KG1 (cell line): ENCODE measurements around the gene RNH1.

Experiments used
- DNase-seq: peaks from one replicate; lab custom pipeline; 2025; lab: John Stamatoyannopoulos, UW

The RNH1 gene

DNA sequence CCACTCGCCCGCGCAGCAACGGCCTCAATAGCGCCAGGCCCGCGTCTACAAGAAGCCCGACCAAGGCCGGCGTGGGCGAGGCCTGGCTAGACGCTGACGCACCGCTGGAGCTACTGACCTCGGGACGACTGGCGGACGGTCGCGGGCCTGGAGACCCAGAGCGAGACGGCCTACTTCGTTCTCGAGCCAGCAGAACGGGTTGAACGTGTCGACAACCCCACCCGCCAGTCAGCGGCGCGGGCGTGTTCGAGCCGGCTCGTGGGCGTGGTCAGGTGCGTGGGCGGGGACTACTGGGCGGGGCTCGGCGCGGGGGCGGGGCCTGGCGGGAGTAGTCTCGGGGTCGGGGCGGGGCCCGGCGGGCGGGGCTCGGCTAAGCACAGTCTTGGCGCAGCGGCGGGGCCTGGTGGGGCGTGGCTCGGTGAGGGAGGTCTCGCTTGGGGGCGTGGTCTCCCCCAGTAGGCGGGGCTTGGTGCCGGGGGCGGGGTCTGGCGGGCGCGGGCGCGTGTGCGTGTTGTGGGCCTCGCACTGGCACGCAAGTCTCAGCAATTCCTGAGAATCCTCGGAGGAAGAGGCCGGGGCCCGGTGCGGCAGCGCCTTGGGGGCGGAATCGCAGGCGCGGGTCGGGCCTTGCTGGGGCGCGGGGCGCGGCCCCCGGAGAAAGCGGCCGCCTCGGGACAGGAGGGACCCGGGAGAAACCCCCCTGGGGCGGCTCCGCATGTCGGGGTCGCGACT is at the start of gene RNH1:
TSS of gene RNH1 (minus strand) at position 248 of the 732 bp plus-strand sequence. CDS start 5,080 bp downstream, outside the sequence.
- DNase-seq = peak; percentile 51

GRCh38 chr11:555780-556661 is 49.0 kb upstream of the RNH1 start:
- no peak for DNase-seq

DNA sequence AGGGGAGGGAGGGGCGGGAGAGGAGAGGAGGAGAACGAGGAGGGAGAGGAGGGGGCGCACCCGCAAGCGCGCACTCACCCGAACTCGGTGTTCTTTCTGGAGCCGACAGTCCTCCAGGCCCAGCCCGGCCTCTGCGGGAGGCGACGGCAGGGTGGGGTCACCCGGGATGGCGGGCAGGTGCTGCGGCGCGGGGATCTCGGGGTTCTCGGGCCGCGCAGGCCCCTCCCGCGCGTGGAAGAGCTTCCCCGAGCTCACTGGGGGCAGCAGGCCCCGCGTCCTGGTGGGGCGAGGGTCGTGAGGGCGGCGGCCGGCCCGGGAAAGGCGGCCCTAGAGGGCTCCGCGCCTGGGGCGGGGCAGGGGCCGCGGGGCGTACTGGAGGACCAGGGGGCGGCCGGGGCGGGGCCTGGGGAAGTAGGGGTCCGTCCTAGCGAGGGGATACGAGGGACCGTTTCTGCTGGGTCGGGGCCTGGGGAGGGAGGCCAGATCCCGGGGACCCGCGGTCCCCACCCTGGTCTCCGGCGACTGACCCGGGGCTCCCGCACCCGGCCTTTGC is 48.3 kb upstream of the RNH1 start:
- no peak for DNase-seq

DNA sequence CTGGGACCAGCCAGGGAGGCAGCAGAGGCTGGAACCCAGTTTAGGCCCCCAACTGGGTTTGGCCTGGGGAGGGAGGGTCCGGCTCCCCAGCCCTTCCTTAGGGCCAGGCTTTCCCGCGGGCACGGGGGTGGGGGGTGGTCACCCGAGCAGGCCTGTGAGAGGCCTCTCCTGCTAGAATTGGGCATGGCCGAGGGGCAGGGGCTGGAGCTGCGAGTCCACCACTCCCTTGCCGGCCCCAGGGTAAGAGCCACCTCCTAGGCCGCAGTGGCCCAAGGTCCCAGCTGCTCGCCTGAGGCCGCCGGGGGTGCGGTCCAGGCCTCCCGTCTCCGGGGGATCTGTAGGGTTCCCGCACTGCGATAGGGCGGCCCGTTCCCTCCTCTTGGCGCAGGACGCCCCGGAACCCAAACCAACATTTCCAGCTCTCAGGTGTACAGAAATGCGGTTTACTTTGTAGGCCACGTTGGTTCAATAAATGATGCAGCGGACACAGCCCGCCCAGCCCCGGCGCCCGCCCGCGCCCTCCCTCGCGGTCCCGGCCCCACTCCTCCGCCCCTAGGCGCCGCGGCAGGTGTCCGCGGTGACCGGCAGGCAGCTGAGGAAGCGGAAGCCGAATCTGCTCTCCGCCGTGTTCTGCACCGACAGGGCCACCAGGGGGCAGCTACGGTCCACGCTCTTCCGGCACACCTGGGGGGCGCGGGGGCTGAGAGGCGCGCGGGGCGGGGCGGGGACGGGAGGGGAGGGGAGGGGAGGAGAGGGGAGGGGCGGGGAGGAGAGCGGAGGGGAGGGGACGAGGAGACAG is 47.6 kb upstream of the RNH1 start:
- peak; percentile 32 for DNase-seq

DNA sequence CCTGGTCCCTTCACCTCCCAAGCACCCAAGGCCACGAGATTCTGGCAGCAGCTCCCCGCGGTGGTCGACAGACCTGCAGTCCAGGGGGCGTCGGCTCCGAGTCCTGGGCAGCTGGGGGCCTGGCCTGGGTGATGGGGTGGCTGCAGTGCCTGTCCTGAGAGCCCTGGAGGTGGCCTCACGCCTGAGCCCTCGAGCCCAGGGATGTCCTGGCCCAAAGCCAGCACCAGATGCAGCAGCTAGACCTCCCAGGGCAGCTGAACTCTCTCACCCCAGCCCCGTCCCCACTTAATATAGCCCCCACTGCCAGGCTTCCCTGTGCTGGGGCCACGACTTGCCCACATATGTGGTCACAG is 46.9 kb upstream of the RNH1 start:
- DNase-seq = no peak

- no peak for DNase-seq
Observed at GRCh38 chr11:553083-553987, 46.3 kb upstream of the RNH1 start.

DNA sequence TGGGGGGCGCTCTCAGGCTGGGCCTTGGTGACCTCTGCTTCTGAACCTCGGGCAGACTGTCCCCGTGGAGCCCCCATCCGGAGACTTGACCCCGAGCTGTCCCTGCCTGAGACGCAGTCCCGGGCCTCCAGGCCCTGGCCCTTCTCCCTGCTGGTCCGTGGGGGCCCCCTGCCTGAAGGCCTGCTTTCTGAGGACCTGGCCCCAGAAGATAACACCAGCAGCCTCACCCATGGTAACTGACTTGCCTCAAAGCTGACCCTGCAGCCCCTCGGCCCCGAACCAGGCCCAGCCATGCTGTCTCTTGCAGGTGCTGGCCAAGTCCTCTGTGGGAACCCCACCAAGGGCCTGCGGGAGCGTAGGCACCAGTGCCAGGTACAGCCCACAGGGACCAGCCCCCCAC is 44.6 kb upstream of the RNH1 start:
- no peak for DNase-seq

DNA sequence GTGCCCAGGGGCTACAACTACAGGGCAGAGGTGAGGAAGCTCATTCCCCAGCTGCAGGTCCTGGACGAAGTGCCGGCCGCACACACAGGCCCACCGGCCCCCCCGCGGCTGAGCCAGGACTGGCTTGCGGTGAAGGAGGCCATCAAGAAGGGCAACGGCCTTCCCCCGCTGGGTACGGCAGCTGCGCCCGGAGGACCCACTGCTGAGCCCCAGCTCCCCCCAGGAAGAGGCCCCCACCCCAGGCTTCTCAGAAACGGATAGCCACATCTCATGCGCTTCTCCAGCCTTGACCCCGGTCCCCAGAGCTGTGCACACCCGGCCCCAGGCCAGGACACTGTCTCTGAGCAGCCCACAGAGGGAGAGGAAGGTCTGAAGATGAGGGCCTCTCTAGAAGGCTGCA is 44.1 kb upstream of the RNH1 start:
- no peak for DNase-seq

GRCh38 chr11:550746-551085 is 43.7 kb upstream of the RNH1 start:
- DNase-seq = no peak

DNA sequence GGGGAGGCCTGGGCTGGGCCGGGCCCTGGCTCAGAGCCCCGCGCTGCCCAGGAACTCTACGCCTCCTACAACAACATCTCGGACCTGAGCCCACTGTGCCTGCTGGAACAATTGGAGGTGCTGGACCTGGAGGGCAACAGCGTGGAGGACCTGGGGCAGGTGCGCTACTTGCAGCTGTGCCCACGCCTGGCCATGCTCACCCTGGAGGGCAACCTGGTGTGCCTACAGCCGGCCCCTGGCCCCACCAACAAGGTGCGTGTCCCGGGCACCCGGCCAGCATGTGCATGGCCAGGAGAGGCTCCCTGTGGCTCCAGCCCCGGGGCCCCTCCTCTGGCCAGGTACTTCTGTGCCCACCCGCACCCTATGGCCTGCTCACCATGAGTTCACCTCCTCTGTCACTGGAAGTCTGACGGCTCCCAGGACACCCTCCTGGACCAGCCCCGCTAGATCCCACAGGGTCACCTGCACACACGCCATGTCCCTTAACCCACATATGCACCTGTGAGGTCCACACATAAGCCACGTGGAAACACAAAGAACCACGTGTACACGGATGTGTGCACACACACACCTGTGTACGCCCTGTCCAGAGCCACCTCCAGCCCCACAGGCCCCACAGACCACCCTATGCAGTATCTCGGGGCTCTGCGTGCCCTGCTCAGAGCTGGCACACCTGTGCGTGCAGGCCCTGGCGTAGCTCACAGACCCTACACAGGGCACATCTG is 43.1 kb upstream of the RNH1 start:
- DNase-seq = no peak

DNA sequence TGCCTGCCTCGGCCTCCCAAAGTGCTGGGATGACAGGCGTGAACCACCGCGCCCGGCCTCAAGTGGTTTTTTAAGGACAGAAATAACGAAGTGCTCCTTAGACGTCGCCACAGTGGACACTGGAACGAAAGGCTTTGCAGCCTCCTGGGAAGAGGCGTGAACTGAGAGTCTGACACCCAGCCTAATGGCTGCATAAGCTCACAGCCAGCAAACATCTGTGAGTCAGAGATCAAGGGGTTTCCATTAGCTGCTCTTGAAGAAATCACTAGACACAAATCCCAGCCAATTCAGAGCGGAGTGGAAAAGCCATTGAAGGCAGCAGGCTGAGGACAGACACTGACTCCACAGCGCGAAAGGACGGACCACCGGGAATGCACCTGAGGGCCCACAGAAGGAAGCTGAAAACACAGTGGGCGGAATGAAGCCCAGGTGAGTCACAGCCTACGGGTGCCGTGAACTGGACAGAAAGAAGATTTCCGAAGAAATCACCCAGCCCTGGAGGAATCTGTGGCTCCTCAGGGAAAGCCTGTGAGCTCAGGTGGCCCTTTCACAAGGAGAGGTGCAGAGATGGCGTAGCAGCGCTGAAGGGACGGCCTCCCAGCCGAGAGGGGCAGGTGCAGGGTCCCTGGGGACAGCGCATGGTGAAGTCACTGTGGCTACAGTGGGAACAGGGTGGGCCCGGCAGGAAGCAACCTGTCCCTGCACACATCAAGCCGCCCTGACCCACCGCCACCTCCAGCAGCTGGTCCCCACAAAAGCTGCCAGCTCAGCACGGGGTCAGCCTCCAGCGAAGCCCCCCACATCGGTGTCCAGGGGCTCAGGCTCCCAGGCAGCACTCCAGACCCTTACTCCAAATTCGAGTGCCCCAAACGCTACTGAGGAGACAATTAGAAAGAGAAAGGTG is 41.9 kb upstream of the RNH1 start:
- no peak for DNase-seq

- no peak for DNase-seq
Observed at GRCh38 chr11:545171-545570, 38.1 kb upstream of the RNH1 start.

DNA sequence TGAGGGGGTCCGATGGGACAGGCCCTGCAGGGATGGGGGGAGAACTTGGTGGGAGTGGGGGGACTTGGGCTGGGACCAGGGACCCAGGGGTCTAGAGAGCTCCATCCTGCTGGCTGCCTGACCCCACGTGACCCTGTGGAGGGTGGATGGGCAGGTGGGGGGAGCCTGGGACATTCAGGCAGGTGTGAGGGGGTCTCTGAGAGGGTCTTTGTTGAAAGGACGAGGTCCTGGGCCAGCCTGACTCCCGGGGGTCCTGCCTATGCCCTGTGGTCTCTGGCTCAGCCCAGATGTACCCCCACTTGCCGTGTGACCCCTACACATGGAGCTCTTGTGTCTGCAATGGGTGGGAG is 37.8 kb upstream of the RNH1 start:
- no peak for DNase-seq

- no peak for DNase-seq
Observed at GRCh38 chr11:541433-541885, 34.4 kb upstream of the RNH1 start.

DNA sequence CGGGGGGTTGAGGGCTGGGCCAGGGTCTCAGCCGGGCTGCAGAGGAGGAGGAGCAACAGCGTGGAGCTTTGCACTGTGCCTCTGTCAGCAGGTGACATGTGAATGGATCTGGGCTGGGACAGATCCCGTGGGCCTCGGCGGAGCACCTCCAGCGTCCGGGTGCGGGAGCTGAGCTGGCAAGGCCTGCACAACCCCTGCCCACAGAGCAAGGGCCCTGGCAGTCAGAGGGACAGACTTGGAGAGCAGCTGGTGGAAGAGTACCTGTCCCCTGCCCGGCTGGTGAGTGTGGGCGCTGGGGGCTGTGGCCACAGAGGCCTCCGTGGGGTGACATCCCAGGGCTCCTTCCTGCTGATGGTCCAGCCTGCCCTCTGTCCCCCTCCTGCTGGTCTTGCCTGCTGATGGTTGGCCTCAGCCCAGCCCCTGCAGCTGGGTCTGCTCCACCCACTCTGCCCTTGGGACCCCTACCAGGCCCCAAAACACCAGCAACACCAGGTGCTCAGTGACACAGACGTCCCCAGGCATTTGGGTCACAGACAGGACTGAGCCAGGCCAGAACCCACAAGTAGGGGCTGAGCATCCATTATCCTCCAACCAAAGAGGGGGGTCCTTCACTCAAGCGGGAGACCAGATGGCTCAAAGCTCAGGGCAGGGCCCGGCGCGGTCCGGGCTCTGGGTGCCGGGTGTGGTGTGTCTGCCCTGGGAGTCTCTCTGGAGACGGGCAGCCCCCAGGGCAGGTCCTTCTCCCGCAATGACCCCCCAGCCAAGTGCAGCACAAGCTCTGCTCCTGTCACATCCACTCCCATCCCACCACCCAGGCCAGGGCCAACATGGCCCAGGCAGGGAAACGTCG is 33.8 kb upstream of the RNH1 start:
- DNase-seq = no peak

DNA sequence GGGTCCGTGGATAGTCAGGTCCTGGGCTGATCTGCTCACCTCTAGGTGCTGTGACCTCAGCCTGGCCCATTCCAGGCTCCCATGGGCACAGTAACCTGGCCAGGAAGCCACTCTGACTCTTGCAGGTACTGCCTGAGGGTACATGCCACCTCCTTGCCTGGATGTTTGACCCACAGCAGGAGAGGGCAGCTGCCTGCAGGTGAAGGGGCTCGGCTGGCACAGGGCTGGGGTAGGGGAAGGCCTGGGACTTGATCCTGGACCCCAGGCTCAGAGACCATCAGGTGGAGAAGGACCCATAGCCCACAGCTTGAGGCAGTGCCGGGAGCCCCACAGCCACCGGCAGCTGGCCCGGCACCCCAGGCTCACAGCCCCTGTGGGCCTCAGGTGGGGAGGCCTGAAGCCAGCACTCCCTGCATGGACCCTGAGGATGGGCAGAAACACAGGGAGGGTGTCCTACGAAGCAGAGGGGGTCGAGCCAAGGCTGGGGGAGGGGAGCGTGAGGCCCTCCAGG is 33.0 kb upstream of the RNH1 start:
- no peak for DNase-seq

GRCh38 chr11:538431-539051 is 31.5 kb upstream of the RNH1 start:
- no peak for DNase-seq
